Stimulated activated CD8-positive, alpha-beta memory T cell treated with anti-CD3 and anti-CD28 coated beads, Interleukin-4, amount 100 ng/mL, for 1 hour (primary cell): Measurements from ENCODE around the gene CD93.

ENCODE experiments used
- DNase-seq, 2 donors: peaks; one replicate each; pipeline ENCODE4 v3.0.0-alpha.2; 2020; ENCODE audit warnings: low read depth in 2 of 2, low spot score in 1 of 2

The CD93 gene

GRCh38 chr20:23061734-23062561 lies 24.2 kb downstream of the CD93 start:
- DNase-seq, result no peak

- DNase-seq, result no peak
These were observed 24.9 kb downstream of the CD93 start for GRCh38 chr20:23061262-23061661.

GRCh38 chr20:23060629-23061028 lies 25.5 kb downstream of the CD93 start:
- no peak for DNase-seq

GRCh38 chr20:23059846-23060245 lies 26.3 kb downstream of the CD93 start:
- no peak for DNase-seq

GRCh38 chr20:23059001-23059400 lies 27.1 kb downstream of the CD93 start:
- DNase-seq, result no peak

GRCh38 chr20:23058240-23058639 lies 27.9 kb downstream of the CD93 start:
- DNase-seq, result no peak

GRCh38 chr20:23052904-23053303 lies 33.2 kb downstream of the CD93 start:
- DNase-seq, result no peak

- DNase-seq, result no peak
These were observed 35.1 kb downstream of the CD93 start for GRCh38 chr20:23050847-23051627.

GRCh38 chr20:23050076-23050838 lies 35.9 kb downstream of the CD93 start:
- DNase-seq, result no peak

GRCh38 chr20:23049201-23050075 lies 36.7 kb downstream of the CD93 start, which contains the start of gene THBD:
Gene THBD, minus strand, starts transcription at chr20:23049672. Its CDS starts 168 bp downstream, at chr20:23049504.
- DNase-seq, result no peak

GRCh38 chr20:23048283-23049200 lies 37.6 kb downstream of the CD93 start:
- no peak for DNase-seq

GRCh38 chr20:23047738-23048214 lies 38.3 kb downstream of the CD93 start:
- DNase-seq, result no peak

GRCh38 chr20:23047001-23047737 lies 39.0 kb downstream of the CD93 start:
- no peak for DNase-seq

- DNase-seq, result no peak
These were observed 39.7 kb downstream of the CD93 start for GRCh38 chr20:23046431-23046830.

- no peak for DNase-seq
These were observed 42.7 kb downstream of the CD93 start for GRCh38 chr20:23043376-23043775.

GRCh38 chr20:23042270-23042669 lies 43.9 kb downstream of the CD93 start:
- DNase-seq, result no peak

GRCh38 chr20:23039885-23040508 lies 46.1 kb downstream of the CD93 start:
- no peak for DNase-seq
